ENCODE measurements around the gene LIMS2.
A peak's percentile ranks its signal among the peaks of the same experiment; 100 is the strongest.

Gene LIMS2

DNA sequence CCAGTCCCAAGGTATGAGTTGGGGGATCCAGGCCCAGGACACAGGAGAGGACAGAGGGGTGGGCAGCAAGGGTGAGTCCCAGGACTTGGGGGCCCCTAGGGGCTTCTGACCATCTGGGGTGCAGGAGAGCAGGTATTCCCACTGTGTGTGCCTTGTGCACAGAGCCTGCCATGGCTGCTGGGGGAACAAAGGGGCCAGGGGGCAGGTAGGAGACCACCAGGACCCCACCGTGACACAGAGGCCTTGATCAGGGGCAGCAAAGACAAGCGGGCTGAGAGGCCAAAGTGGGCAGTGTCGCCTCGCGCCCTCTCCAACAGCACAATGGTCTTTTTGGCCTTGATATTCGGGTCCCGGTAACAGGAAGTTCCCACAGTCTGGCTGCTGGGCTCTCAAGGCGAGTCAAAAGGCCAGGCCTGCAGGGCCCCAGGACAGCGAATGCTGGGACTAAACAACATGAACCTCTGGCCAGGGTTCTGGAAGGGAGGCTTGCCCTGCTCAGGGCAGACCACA, 41.7 kb downstream of the LIMS2 start:
- DNase-seq = peak in 2 of 4 experiments; percentile 38 to 46

- no peak for DNase-seq
Measured at GRCh38 chr2:127632592-127633489, 42.5 kb downstream of the LIMS2 start.

DNA sequence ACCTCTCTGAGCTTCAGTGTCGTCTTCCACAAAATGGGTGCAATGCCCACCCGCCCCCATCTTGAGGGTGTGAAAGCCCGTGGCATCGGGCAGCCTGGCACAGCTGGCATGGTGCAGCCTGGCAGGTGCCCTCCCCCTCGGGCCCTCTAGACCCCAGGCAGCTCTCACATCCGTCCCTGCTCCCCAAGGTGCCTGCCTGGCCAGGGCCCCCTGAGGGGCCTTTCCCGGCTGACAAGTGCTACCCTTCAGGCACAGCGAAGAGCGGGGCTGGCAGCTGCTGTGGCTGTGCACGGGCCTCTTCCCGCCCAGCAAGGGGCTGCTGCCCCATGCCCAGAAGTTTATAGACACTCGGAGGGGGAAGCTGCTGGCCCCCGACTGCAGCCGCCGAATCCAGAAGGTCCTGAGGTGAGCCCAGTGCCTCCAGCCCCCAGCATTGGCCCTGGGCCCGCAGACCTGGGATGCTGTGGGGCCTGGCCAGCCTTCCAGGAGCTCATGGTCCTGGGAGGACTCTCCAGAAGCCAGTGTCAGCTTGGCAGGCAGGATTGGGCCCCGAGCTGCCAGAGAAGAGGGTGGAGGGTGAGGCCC, 43.2 kb downstream of the LIMS2 start:
- no peak for DNase-seq

GRCh38 chr2:127631541-127631996, 43.8 kb downstream of the LIMS2 start:
- no peak for DNase-seq

DNA sequence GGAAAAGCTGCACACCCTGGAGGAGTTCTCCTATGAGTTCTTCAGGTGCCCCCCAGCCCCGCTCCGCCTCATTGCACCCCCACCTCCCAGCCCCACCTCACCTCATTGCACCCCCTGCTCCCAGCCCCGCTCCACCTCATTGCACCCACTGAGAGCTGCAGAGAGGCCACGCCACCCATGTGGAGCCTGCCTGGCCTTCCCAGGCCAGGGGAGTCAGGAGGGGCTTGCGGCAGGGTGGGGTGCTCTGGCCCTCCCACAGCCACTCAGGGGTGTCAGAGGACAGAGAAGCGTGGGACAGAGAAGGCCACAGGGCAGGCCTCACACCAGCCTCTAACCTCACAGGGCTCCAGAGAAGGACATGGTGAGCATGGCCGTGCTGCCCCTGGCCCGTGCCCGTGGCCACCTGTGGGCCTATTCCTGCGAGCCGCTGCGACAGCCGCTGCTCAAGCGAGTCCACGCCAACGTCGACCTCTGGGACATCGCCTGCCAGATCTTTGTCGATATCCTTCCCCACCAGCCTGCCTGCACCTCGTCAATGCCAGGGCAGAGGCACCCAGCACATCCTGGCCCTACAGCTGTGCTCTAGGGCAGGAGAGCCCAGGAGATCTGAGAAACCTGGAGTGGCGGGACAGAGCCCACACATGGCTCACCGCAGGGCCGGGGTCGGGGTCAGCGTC, 44.3 kb downstream of the LIMS2 start:
- no peak for DNase-seq

GRCh38 chr2:127630096-127630863, 45.0 kb downstream of the LIMS2 start:
- DNase-seq = peak; percentile 20 to 48 (median 39)

DNA sequence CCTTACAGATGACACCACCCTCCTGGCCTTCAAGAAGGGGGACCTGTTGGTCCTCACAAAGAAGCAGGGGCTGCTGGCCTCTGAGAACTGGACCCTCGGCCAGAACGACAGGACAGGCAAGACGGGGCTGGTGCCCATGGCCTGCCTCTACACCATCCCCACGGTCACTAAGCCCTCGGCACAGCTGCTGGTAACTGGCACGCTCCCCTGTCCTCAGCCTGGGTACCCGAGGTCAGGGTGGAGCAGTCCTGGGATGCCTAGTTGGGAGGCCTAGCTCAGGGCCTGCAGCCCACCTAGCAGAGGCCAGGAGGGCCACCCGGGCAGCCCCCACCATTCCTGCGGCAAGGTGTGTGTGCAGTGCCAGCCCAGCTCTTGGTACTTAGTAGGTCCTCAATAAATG, 45.7 kb downstream of the LIMS2 start:
- DNase-seq = no peak

GRCh38 chr2:127628767-127629614, 46.3 kb downstream of the LIMS2 start:
- no peak for DNase-seq

- no peak for DNase-seq
Measured at GRCh38 chr2:127627740-127628571, 47.4 kb downstream of the LIMS2 start.

DNA sequence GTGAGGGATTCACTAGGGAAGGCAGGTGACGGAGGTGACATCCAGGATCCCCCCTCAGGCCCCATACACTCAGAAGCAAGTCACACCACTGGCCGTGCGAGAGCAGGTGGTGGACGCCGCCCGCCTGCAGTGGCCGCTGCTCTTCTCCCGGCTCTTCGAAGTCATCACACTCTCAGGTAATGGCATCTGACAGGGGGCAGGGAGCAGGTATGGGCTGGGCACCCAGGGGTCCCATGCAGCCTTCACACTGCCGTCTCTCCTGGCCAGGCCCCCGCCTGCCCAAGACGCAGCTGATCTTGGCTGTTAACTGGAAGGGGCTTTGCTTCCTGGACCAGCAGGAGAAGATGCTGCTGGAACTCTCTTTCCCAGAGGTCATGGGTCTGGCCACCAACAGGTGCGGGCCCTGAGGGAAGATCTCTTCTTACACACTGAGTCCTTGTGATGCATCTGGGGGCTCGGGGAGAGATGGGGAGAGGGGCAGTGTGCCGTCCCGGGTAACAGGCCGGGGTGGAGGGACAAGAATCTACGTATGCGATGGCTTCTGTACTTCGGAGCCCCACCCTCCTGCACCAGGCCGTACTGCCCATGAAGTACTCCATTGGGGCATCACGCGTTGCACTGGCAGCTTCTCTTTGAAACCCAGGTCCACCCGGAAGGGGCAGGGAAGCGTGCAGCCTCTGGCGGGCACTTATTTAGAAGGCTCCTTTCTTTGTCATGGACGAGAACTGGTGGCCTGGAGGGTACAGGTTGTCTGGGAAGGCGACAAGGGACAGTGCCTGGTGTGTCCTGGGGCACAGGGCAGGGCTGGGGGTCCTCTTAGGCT, 48.2 kb downstream of the LIMS2 start:
- DNase-seq = no peak

DNA sequence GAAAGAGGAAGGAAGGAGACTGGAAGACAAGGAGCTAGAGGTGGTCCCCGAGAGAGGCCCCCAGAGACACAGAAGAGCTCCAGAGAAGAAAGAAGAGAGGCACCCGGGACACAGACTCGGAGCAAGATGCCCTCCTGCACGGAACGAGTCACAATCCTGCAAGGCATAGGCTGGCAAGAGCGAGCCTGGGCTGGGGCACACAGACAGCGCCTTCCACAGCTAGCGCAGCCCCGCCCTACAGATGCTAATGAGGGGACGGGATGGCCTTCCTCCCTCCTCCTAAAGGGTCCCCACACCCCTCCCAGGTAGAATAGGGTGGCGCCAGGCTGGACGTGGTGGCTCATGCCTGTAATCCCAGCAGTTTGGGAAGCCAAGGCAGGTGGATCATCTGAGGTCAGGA, 49.2 kb downstream of the LIMS2 start:
- DNase-seq = no peak

DNA sequence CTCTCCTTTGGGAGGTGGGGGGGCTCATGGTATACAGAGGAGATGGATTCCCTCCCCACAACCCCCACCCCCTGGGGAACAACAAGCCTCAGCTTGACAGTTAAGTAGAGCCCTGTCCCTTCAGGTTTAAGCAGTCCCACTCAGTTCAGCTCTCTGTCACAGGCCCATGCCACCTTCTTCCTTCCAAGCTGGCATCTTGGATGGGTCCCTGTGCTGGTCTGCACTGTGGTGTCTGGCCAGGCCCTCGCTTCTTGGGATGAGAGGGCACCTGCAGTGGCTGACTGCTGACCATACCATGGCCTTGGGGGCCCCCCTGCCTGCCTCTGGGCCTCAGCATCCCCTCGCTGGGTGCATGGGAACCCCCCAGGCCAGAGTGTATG, 49.8 kb downstream of the LIMS2 start:
- DNase-seq = no peak

GRCh38 chr2:127624756-127625571, 50.4 kb downstream of the LIMS2 start:
- no peak for DNase-seq

DNA sequence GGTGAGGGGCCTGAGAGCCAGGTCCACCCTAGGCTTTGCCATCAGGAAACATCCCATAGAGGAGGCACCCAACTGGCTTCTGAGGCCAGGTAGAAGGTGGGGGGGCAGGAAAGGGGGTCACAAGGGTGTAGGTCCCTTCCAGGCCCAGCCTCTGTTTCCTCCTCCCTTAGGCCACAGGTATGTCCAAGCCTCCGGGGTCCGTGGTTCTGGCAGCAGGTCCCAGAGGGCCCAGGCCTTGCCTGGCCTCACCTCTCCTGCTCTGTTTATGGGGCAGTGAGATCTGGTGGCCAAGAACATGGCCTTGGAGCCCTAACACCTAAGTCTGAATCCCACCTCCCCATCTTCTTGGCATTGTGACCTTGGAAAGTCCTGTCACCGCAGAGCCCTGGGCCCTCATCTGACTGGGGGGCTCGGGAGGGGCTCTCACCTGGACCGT, 51.0 kb downstream of the LIMS2 start:
- DNase-seq = no peak

DNA sequence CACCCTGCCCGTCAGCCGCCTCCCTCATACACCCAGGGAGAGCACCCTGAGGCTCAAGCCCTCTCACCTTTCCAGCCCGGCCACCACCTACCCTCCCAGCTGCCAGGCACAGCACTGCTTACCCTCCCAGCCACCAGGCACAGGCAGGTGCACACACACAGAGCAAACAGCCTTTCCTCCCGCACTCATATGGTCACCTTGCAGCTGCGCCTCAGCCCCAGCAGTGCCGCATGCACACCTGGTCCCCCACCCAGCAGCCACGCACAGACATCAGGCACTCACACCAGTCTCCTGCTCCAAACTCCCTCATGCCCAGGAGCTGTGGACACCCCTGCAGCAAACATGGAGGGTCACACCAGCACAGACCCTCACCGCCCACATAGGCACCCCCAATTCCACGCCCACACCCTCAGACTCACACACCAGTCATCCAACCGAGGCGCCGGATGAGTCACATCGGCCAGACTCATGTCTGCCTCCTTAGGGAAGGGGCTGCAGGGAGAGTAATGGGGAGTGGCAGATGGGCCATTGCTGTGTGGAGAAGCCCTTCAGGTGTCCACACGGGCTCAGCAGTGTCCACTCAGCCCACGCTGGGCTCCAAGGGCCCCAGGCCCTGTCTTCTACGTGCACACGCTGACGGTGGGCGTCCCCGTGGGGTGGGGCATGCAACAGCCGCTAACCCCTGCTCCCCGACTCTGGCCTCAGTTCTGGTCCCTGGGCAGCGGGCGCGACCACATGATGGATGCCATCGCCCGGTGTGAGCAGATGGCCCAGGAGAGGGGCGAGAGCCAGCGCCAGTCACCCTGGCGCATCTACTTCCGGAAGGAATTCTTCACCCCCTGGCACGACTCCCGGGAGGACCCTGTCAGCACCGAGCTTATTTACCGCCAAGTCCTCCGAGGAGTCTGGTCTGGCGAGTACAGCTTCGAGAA, 51.7 kb downstream of the LIMS2 start:
- DNase-seq = no peak

DNA sequence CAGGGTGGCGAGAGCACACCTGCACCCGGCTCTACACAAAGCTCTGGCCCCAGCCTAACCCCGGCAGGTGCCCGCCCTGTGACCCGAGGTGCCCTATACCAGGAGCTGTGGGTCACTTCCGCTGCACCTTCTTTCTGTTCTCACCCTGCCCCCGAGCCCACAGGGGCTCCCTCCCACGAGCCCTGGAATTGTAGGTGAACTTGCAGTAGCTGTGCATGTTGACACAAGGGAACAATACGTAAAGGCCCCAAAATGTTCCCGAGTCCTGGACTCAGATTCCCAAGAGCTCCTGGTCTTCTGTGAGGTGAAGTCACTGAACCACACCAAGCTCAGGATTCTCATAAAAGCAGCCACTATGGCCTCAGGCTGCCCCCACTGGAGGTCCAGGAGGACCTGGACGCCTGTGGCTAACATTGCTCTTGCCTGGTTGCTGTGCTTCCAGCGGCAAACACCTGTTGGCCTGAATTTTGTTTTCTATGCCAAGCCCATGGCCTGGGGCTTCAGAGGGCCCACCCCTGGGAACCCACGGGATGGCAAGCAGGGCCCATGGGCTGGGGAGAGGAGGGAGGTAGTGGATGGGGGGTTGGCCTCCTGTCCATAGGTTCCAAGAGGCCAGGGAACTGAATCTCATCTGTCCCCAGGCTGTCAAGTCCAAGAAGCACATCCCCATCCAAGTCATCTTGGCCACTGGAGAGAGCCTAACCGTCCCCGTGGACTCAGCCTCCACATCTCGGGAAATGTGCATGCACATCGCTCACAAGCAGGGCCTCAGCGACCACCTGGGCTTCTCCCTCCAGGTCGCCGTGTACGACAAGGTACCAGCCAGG, 52.6 kb downstream of the LIMS2 start:
- no peak for DNase-seq

DNA sequence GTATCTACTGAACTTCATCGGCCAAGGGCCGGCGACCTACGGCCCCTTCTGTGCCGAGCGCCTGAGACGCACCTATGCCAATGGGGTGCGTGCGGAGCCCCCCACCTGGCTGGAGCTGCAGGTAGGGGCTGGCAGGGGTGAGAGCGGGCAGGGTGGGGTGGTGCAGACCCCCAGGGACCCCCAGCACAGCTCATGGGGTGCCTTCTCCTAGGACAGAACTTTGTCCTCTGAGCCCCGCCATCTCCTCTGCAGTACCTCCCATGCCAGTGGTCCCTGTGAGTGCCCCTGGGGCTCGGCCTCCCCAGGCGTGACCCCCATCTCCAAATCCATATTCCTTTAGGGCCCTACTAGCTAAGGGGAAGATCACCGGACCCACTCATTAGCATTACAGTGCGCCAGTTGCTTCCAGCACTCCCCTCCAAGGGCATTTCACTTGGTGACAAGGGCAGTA, 53.3 kb downstream of the LIMS2 start:
- DNase-seq = no peak
